Measurements from ENCODE around the gene MCM8.

- TF ChIP-seq CTCF (IDR thresholded peaks at IDR 0.05) (no peak), POLR2A (IDR thresholded peaks at IDR 0.05) (no peak)
These were observed 35.6 kb upstream of the MCM8 start for GRCh38 chr20:5914859-5915258.

Measured in esophagus squamous epithelium (tissue), 4 donors.